ENCODE data around the gene SLC25A38.

GRCh38 chr3:39401983-39402382, 18.8 kb downstream of the SLC25A38 start:
- TF ChIP-seq CTCF (IDR thresholded peaks at IDR 0.05) (no peak), POLR2A (IDR thresholded peaks at IDR 0.05) (no peak)

Measured in thyroid gland (tissue), 4 donors.